HepG2 (cell line): ENCODE results near the gene MED13. TPM values are rescaled to one million over a fixed set of nuclear protein-coding genes. Genes with fewer than 3 reads are reported as not detected.

Source experiments
- ARNTL ChIP-seq: sonication (generic); formaldehyde crosslinking; IDR thresholded peaks from 2 replicates; pipeline ENCODE4 v1.4.0; 2020; ENCODE audit warnings: mild to moderate bottlenecking, missing genetic modification reagents
- EEA1 ChIP-seq: sonication (generic); formaldehyde crosslinking; IDR thresholded peaks from 2 replicates; pipeline ENCODE4 v1.5.1; 2020; ENCODE audit warnings: mild to moderate bottlenecking, missing genetic modification reagents, borderline replicate concordance
- KAT2B ChIP-seq: fragments of 150-350 bp; IDR thresholded peaks from 2 replicates; pipeline ENCODE4 v1.6.1; 2014; ENCODE audit warnings: low read depth, low read length, borderline replicate concordance
- KAT8 ChIP-seq: IDR thresholded peaks from 2 replicates; pipeline ENCODE4 v1.6.1; 2016; ENCODE audit warnings: missing genetic modification reagents, missing compliant biosample characterization
- MYC ChIP-seq: sonication (generic); formaldehyde crosslinking; IDR thresholded peaks from 2 replicates; pipeline ENCODE4 v1.9.0; 2021; ENCODE audit warnings: missing genetic modification reagents, borderline replicate concordance
- NCOA5 ChIP-seq: sonication (generic); formaldehyde crosslinking; IDR thresholded peaks from 2 replicates; pipeline ENCODE4 v1.4.0; 2020; ENCODE audit warnings: missing genetic modification reagents
- NFKB2 ChIP-seq: sonication (generic); formaldehyde crosslinking; IDR thresholded peaks from 2 replicates; pipeline ENCODE4 v1.4.0; 2020; ENCODE audit warnings: missing genetic modification reagents, borderline replicate concordance
- RAD51 ChIP-seq: fragments of 450-650 bp; IDR thresholded peaks from 2 replicates; pipeline ENCODE4 v1.6.1; 2016; ENCODE audit warnings: borderline replicate concordance
- RFXANK ChIP-seq: IDR thresholded peaks from 2 replicates; pipeline ENCODE4 v1.6.1; 2016
- TEAD3 ChIP-seq: optimal IDR thresholded peaks from 2 replicates; pipeline ENCODE3; 2016; ENCODE audit warnings: borderline replicate concordance
- ZMYM4 ChIP-seq: sonication (generic); formaldehyde crosslinking; IDR thresholded peaks from 2 replicates; pipeline ENCODE4 v1.8.1; 2023; ENCODE audit warnings: mild to moderate bottlenecking, missing genetic modification reagents
- ZNF296 ChIP-seq: sonication (generic); formaldehyde crosslinking; conservative IDR thresholded peaks from 2 replicates; pipeline ENCODE4 v1.5.0; 2020; ENCODE audit warnings: mild to moderate bottlenecking, missing genetic modification reagents
- ZNF530 ChIP-seq: sonication (generic); formaldehyde crosslinking; IDR thresholded peaks from 2 replicates; pipeline ENCODE4 v1.5.0; 2020; ENCODE audit warnings: low read depth, mild to moderate bottlenecking, missing genetic modification reagents
- ZNF614 ChIP-seq: IDR thresholded peaks from 2 replicates; pipeline ENCODE4 v1.6.1; 2018; ENCODE audit warnings: missing biosample characterization, missing genetic modification reagents, inconsistent platforms, borderline replicate concordance
- ZNF652 ChIP-seq: IDR thresholded peaks from 2 replicates; pipeline ENCODE4 v1.6.1; 2016; ENCODE audit warnings: low read depth, borderline replicate concordance
- ZNF768 ChIP-seq: sonication (generic); formaldehyde crosslinking; IDR thresholded peaks from 2 replicates; pipeline ENCODE4 v1.4.0; 2020; ENCODE audit warnings: missing genetic modification reagents
- ZSCAN12 ChIP-seq: sonication (generic); formaldehyde crosslinking; IDR thresholded peaks from 2 replicates; pipeline ENCODE4 v1.9.0; 2021; ENCODE audit warnings: mild to moderate bottlenecking, missing genetic modification reagents
- polyA plus RNA-seq, 8 experiments: library from polyadenylated mRNA; depleted of rRNA in 3 of 8; stranded (reverse) in 7 of 8; unstranded in 1 of 8; fragments of >200 nt; fragmentation: Illumina TruSeq in 4 of 8; extraction: Trizol in 4 of 8; gene quantifications; 2 replicates each; pipeline versions ENCODE4 v1.2.1 to v1.2.3, GENCODE V29; 2011 to 2016; ENCODE audit warnings: low read depth in 4 of 8, missing spikeins in 1 of 8, mixed read lengths in 1 of 8; ENCODE audit not compliant: insufficient read depth in 1 of 8
- total RNA-seq, 5 experiments: library from RNA; depleted of rRNA; stranded (reverse); fragments of >200 nt; fragmentation: Illumina TruSeq; extraction: Trizol; gene quantifications; 2 replicates each; pipeline ENCODE4 v1.2.3, GENCODE V29; 2016; ENCODE audit warnings: low read depth in 1 of 5
- TF ChIP-seq, protein P1 (sequence below): sonication (generic); formaldehyde crosslinking; IDR thresholded peaks from 2 replicates; pipeline ENCODE4 v1.8.0; 2022; ENCODE audit warnings: missing genetic modification reagents, low read depth, mild to moderate bottlenecking, borderline replicate concordance
- TF ChIP-seq, protein P2 (sequence below): sonication (generic); formaldehyde crosslinking; IDR thresholded peaks from 2 replicates; pipeline ENCODE4 v1.4.0; 2020; ENCODE audit warnings: missing genetic modification reagents, borderline replicate concordance
- TF ChIP-seq, protein P3 (sequence below): sonication (generic); formaldehyde crosslinking; IDR thresholded peaks from 2 replicates; pipeline ENCODE4 v1.8.1; 2022; ENCODE audit warnings: low read depth, mild to moderate bottlenecking, missing genetic modification reagents
- TF ChIP-seq, protein P4 (sequence below): IDR thresholded peaks from 2 replicates; pipeline ENCODE4 v1.6.1; 2016; ENCODE audit warnings: low read depth, borderline replicate concordance
- TF ChIP-seq, protein P5 (sequence below): IDR thresholded peaks from 2 replicates; pipeline ENCODE4 v1.6.1; 2012; ENCODE audit warnings: low read depth, low read length, improper control_type of control experiment

Gene MED13
- total and polyA plus RNA-seq, 2 of the 13 experiments (the other 11 are each of a cell fraction or from before 2014, with no cell fraction given): 27.4 to 69.1 TPM

DNA sequence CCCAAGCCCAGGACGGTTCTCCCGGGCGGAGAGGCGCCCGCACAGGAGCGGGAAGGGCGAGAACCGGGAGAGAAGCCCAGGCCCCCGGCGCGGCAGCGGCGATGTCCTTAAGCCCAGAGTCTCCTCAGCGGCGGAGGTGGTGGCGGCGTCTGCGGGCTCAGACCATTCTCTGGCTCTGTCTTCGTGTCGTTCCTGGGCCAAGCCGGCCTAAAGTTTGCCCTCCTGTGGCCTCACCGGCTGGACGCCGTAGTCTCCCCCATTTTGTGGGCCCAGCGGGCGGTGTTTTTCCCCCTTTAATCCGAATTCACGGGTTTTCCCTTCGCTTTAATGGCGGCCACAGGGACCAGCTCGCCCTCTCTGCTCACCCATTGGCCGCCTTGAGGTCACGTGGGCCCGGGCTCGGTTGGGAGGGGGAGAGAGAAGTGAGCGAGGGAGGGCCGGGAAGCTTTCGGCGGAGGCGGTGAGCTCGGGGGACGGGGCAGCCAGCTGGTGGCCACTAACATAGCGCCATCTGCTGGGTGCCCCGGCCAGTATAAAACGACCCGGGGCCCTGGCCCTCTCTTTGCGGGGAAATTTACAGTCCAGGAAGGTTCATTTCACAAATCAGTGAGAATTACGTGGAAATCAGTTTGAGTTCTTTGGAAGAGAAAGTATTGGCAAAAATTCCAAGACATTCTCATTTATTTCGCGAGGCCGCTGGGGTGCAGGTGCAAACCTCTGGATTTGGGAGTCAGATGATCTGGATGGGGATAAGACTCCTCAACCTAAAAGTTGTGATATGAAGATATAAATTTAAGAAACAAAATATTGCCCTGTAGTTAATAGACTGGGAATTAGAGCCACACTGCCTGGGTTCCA lies 762 bp upstream of the MED13 start (continued):
- TF ChIP-seq ZSCAN12 (CRISPR knock-in tag) (peak; percentile 79; the same call in 1 of the 2 replicates), ZNF652 (CRISPR knock-in tag) (no peak), KAT8 (peak; percentile 86), ARNTL (peak; percentile 81), ZNF530 (no peak), MYC (peak; percentile 55; the same call in 1 of the 2 replicates), ZNF768 (no peak; the same call in 1 of the 2 replicates), RAD51 (peak; percentile 96), NFKB2 (CRISPR knock-in tag) (no peak; the same call in 1 of the 2 replicates), TEAD3 (CRISPR knock-in tag) (peak; percentile 69), NCOA5 (CRISPR knock-in tag) (no peak), EEA1 (CRISPR knock-in tag) (no peak), KAT2B (no peak), ZMYM4 (CRISPR knock-in tag) (peak; percentile 97), RFXANK (CRISPR knock-in tag) (0 out of 2 replicates have a peak, but pooled peaks have one; percentile 32), ZNF296 (CRISPR knock-in tag) (peak; percentile 21; the same call in 1 of the 2 replicates), ZNF614 (peak; percentile 64; the same call in 1 of the 2 replicates)
- TF ChIP-seq, protein P1, sequence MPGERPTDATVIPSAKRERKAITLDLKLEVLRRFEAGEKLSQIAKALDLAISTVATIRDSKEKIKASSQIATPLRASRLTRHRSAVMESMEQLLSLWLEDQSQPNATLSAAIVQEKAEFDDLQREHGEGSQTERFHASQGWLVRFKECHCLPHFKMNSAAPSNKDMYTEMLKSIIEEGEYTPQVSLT: no peak
- TF ChIP-seq, protein P2, sequence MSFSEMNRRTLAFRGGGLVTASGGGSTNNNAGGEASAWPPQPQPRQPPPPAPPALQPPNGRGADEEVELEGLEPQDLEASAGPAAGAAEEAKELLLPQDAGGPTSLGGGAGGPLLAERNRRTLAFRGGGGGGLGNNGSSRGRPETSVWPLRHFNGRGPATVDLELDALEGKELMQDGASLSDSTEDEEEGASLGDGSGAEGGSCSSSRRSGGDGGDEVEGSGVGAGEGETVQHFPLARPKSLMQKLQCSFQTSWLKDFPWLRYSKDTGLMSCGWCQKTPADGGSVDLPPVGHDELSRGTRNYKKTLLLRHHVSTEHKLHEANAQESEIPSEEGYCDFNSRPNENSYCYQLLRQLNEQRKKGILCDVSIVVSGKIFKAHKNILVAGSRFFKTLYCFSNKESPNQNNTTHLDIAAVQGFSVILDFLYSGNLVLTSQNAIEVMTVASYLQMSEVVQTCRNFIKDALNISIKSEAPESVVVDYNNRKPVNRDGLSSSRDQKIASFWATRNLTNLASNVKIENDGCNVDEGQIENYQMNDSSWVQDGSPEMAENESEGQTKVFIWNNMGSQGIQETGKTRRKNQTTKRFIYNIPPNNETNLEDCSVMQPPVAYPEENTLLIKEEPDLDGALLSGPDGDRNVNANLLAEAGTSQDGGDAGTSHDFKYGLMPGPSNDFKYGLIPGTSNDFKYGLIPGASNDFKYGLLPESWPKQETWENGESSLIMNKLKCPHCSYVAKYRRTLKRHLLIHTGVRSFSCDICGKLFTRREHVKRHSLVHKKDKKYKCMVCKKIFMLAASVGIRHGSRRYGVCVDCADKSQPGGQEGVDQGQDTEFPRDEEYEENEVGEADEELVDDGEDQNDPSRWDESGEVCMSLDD: no peak
- TF ChIP-seq, protein P3, sequence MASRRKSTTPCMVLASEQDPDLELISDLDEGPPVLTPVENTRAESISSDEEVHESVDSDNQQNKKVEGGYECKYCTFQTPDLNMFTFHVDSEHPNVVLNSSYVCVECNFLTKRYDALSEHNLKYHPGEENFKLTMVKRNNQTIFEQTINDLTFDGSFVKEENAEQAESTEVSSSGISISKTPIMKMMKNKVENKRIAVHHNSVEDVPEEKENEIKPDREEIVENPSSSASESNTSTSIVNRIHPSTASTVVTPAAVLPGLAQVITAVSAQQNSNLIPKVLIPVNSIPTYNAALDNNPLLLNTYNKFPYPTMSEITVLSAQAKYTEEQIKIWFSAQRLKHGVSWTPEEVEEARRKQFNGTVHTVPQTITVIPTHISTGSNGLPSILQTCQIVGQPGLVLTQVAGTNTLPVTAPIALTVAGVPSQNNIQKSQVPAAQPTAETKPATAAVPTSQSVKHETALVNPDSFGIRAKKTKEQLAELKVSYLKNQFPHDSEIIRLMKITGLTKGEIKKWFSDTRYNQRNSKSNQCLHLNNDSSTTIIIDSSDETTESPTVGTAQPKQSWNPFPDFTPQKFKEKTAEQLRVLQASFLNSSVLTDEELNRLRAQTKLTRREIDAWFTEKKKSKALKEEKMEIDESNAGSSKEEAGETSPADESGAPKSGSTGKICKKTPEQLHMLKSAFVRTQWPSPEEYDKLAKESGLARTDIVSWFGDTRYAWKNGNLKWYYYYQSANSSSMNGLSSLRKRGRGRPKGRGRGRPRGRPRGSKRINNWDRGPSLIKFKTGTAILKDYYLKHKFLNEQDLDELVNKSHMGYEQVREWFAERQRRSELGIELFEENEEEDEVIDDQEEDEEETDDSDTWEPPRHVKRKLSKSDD (CRISPR knock-in tag): peak; percentile 54; the same call in 1 of the 2 replicates
- TF ChIP-seq, protein P4, sequence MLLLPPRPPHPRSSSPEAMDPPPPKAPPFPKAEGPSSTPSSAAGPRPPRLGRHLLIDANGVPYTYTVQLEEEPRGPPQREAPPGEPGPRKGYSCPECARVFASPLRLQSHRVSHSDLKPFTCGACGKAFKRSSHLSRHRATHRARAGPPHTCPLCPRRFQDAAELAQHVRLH: peak; percentile 87; the same call in 1 of the 2 replicates
- TF ChIP-seq, protein P5, sequence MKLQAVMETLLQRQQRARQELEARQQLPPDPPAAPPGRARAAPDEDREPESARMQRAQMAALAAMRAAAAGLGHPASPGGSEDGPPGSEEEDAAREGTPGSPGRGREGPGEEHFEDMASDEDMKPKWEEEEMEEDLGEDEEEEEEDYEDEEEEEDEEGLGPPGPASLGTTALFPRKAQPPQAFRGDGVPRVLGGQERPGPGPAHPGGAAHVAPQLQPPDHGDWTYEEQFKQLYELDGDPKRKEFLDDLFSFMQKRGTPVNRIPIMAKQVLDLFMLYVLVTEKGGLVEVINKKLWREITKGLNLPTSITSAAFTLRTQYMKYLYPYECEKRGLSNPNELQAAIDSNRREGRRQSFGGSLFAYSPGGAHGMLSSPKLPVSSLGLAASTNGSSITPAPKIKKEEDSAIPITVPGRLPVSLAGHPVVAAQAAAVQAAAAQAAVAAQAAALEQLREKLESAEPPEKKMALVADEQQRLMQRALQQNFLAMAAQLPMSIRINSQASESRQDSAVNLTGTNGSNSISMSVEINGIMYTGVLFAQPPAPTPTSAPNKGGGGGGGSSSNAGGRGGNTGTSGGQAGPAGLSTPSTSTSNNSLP: peak; percentile 71
